Stimulated activated CD4-positive, alpha-beta T cell treated with anti-CD3 and anti-CD28 coated beads, Interleukin-15, amount 100 ng/mL, for 24 hours (primary cell): Measurements from ENCODE around the gene ZP1.
"Not testable (repeated sequence)": the region's sequence is repeated elsewhere in the genome, so short reads cannot be mapped to it uniquely, and the experiment has no call there.

ENCODE experiments used
- DNase-seq: peaks from one replicate; pipeline ENCODE4 v3.0.0-alpha.2; 2020

Gene ZP1

GRCh38 chr11:60866911-60867870 is at the start of gene ZP1:
Gene ZP1 (plus strand): TSS chr11:60867542. CDS start chr11:60867562, 20 bp downstream.
- no peak for DNase-seq

- no peak for DNase-seq
These were observed 49.3 kb upstream of the ZP1 start for GRCh38 chr11:60818057-60818456.

- no peak for DNase-seq
These were observed 45.3 kb upstream of the ZP1 start for GRCh38 chr11:60821827-60822599.

GRCh38 chr11:60823745-60824306 is 43.5 kb upstream of the ZP1 start:
- DNase-seq, result not testable (repeated sequence)

- no peak for DNase-seq
These were observed 42.2 kb upstream of the ZP1 start for GRCh38 chr11:60825118-60825517.

- no peak for DNase-seq
These were observed 41.6 kb upstream of the ZP1 start for GRCh38 chr11:60825790-60826189.

- no peak for DNase-seq
These were observed 36.7 kb upstream of the ZP1 start for GRCh38 chr11:60830478-60831142.

- DNase-seq, result peak; percentile 87
These were observed 36.2 kb upstream of the ZP1 start for GRCh38 chr11:60831143-60831500.

- no peak for DNase-seq
These were observed 35.8 kb upstream of the ZP1 start for GRCh38 chr11:60831501-60832079.

- no peak for DNase-seq
These were observed 32.4 kb upstream of the ZP1 start for GRCh38 chr11:60834742-60835533.

GRCh38 chr11:60835534-60835846 is 31.9 kb upstream of the ZP1 start:
- DNase-seq, result no peak

GRCh38 chr11:60836866-60837515 is 30.4 kb upstream of the ZP1 start:
- DNase-seq, result no peak

- no peak for DNase-seq
These were observed 29.2 kb upstream of the ZP1 start for GRCh38 chr11:60838132-60838531.

- no peak for DNase-seq
These were observed 26.6 kb upstream of the ZP1 start for GRCh38 chr11:60840470-60841430.

- DNase-seq, result peak; percentile 98
These were observed 25.3 kb upstream of the ZP1 start, which contains the start of gene CCDC86 for GRCh38 chr11:60841797-60842667. Gene CCDC86 (plus strand): TSS chr11:60842113. CDS start chr11:60842125, 12 bp downstream.

GRCh38 chr11:60842668-60843600 is 24.4 kb upstream of the ZP1 start:
- DNase-seq, result no peak

- DNase-seq, result no peak
These were observed 23.1 kb upstream of the ZP1 start for GRCh38 chr11:60844045-60844869.
